Esophagus muscularis mucosa (tissue), 4 donors: ENCODE results near the gene MARCHF2.

Experiments
- CTCF ChIP-seq, 3 experiments: fragments of 200-600 bp in 2 of 3; fragments of 450-650 bp in 1 of 3; sonication (generic) in 2 of 3; IDR thresholded peaks; one replicate each; pipeline ENCODE4 v1.5.1; 2017 to 2019; ENCODE audit warnings: antibody characterized with exemption in 3 of 3, mild to moderate bottlenecking in 2 of 3, moderate library complexity in 1 of 3
- EP300 ChIP-seq: sonication (generic); formaldehyde crosslinking; IDR thresholded peaks from one replicate; pipeline ENCODE4 v1.6.1; 2017; ENCODE audit warnings: antibody characterized with exemption
- POLR2AphosphoS5 ChIP-seq, 2 donors: sonication (generic); formaldehyde crosslinking; IDR thresholded peaks; one replicate each; pipeline ENCODE4 v1.6.1; 2017; ENCODE audit warnings: antibody characterized with exemption in 2 of 2

- TF ChIP-seq CTCF (IDR thresholded peaks at IDR 0.05): no peak
- no peak for TF ChIP-seq EP300
- TF ChIP-seq POLR2AphosphoS5 (IDR thresholded peaks at IDR 0.05): no peak
Observed at GRCh38 chr19:8449830-8450229, 36.7 kb downstream of the MARCHF2 start.
